Lung microvascular endothelial cell (primary cell): Measurements from ENCODE around the gene KLHL17. TPM values are rescaled to one million over a fixed set of nuclear protein-coding genes. Genes with fewer than 3 reads are reported as not detected.
A peak's percentile ranks its signal among the peaks of the same experiment; 100 is the strongest.
"Not testable (repeated sequence)": the region's sequence is repeated elsewhere in the genome, so short reads cannot be mapped to it uniquely, and the experiment has no call there.

Experiments
- DNase-seq, 2 donors: peaks; one replicate each; pipeline versions ENCODE4 v3.0.0 to v3.0.0-alpha.2; 2010; ENCODE audit warnings: low read depth in 2 of 2
- total RNA-seq: library from RNA; depleted of rRNA; stranded (reverse); fragments of >200 nt; gene quantifications from 2 replicates; pipeline ENCODE4 v1.2.1, GENCODE V29; 2014

Gene KLHL17
- total RNA-seq, 1 donor from 2014 or later, result 3.6 TPM

GRCh38 chr1:998995-999724 is 38.8 kb downstream of the KLHL17 start:
- DNase-seq, result peak; percentile 42 to 65

- DNase-seq, result peak; percentile 94 to 98
Observed at GRCh38 chr1:999725-1000356, 39.5 kb downstream of the KLHL17 start, which contains the start of gene HES4. Gene HES4, minus strand, starts transcription at chr1:1000097. Its CDS starts 124 bp downstream, at chr1:999973.

DNA sequence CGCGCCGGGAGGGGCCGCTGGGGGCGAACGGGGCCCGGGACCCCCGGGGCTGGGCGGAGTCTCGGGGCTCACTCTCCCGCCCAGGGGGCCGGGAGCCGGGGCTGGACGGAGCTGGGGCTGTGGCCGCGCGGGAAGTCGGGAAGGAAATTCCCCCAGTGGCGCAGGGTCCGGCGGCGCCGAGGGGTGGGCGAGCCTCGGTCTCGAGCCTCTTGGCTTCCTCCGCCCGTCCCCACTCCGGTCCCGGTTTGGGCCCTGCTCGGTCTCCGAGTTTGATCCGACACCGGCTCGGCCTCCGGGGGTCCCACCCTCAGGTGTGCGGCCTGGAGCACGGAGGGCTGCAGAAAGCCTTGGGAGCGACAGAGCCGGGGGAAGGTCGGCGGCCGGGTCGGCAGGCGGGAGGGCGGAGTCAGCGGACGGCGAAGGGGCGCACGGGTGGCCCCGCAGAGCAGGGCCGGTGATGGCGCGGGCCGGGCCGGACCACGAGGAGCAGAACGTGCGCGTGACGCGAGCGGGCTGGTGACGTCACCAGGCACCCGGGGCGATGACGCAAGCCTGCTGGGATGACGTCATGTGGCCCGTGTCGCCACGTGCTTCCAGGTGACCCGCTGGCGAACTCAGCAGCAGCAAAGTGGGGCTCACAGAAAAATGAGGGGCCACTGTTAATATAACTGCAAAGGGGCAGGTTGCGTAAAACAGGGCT is 40.1 kb downstream of the KLHL17 start:
- peak; percentile 89 to 96 for DNase-seq

DNA sequence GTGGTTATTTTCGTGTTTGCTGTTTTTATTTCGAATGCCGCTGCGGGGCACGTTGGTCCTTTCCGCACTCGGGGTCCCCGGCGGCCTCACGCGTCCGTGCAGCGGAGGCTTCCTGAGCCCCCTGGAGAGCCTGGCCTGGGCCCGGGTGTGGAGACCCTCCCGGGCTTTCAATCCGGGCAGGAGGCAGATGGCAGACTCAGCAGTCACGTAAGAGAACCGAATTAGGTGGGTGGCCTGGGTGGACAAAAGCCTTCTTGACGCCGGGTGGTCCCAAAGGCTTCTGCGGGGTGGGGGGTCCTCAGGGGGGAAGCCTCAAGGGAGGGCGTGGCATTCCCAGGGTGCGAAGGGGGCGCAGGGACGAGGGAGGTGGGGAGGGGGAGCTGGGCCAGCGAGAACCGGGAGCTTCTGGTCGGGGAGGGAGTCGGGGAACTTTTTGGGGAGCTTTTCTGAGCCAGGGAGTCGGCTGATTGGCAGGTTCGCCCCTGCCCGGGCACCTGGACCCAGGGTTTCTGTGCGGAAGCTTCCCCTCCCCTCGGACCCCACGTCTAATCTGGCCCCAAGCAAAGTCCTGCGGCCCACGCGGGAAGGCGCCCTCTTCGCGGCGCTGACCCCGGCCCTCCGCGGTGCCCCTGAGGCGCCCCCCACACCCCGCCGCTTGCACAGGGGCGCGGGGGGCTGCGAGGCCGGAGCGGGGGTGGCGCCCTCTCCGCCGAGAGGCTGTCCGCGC is 40.8 kb downstream of the KLHL17 start:
- DNase-seq, result no peak

GRCh38 chr1:1003618-1004419 is 43.4 kb downstream of the KLHL17 start:
- no peak for DNase-seq

DNA sequence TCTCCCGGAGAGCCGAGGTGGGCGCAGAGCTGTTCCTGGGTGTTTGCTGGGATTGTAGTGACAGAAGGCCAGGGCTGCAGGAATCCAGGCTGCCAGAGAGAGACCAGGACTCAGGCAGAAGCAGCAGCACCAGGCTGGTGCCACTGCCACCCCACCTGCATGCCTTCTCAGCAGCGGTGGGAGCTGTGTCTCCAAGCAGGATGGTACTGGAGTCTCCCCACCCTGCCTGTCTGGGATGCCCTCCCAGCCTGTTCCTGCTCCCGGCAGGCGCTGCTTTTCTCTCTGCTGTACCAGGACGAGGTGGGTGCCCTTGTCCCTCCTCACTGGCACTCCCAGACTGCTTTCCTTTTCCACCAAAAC is 44.0 kb downstream of the KLHL17 start:
- DNase-seq, result no peak

DNA sequence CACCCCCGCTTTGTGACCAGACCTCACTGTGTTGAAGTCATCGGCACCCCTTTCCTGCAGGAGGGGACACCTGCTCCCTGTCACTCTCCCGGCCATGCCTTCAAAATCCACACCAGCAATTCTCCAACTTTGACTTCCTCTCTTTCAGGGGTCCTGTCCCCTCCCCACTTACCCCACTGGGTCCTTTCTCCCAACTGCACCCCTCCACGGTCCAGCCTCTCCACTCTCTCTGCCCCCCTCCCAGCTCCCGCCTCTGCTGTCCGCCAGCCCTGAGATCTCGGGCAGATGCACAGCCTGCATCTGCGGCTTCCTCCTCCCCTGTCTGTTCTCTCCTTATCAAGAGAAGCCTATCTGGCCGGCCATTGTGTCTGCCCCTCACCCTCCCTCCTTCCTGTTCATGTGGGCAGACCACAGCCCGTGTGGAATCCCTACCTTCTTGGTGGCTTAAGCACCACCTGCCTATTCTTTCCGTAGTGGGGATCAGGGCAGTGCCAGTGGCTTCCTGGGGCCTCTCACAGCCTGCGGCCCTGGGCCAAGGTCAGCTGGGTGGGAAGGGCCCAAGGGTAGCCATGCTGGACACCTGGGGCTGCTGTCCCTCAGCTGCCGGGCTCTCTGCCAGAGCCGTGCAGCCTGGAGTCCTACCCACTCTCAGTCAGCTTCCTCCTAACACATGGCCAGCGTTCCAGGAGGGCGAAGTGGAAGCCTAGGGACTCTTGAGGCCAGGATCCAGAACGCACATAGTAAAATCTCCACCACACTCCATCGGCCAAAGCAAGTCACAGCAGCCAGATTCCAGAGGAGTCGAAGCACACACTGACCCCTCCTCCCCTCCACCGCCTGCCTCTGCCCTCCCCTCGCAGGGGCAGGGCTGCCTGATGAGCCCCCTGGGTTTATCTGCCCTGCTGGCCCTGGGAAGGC is 44.7 kb downstream of the KLHL17 start:
- DNase-seq, result peak; percentile 63 to 68

DNA sequence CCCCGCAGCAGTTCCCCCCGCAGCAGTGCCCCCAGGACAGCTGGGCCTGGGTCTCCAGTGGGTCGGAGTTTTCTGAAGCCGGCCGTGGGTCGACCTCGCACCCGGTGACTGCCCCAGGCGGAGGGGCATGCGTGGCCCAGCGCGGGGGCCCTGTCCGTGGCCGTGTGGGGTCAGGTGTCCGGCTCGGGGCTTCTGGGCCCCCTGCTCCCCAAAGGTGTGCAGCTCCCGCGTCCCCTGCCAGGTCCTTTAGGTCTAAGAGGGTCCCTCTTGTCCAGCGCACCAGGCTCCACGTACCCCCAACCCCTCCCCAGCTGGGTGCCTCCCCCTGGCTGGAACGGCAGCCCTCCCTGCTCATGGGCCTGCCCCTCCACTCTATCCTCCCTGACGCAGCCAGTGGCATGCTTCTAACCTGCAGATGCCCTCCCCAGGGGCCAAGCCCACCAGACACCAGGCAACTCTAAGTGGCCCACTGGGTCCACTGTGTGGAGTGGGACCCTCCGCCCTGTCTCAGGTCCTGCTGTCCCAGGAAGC is 45.5 kb downstream of the KLHL17 start:
- DNase-seq, result no peak

DNA sequence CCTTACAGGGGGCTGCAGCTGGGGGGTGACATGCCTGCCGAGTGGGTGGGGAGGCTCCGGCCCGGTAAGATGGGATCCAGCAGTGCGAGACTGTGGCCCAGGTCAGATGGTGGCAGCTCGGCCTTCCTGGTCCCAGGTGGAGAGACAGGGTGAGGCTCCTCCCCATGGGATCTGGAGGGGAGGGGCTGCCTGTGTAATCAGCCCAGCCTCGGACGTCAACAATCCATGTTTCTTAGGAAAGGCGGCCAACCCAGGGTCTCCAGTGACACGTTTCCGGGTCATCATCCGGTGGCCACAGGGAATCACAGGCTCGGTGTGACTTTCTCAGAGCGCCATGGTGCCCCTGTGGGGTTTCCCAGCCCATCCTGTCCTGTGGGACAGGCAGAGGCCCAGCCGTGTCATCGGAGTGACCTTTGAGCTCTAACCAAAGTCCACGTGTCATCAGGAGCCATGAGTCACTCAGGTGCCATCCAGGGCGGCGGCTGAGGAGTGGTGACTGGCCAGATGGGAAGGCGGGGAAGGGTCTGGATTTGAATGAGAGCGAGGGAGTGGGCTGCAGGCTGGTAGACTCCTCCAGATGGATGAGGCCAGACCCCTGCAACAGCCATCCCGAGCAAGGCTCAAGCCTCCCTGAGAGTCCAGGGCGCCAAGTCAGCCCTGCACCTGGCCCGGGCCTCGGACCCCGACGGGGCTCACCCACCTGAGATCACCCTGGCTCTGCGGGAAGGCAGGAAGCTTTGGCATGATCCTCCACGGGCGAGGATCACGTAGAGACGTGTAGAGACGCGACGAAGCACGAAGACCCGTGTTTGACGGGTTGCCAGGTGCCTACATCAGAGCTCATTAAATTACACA is 46.1 kb downstream of the KLHL17 start:
- peak in 1 of 2 donors; percentile 58 for DNase-seq

DNA sequence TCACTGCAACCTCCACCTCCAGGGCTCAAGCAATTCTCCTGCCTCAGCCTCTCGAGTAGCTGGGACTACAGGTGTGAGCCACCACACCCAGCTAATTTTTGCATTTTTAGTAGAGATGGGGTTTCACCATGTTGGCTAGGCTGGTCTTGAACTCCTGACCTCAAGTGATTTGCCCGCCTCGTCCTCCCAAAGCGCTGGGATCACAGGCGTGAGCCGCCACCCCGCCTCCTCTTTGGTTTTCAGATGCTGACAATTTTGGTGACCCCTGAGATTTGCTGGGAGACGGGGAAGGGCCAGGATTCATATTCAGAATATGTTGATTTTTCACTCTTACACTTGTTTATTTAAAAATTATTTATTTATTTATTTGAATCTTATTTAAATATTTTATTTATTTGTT is 49.7 kb downstream of the KLHL17 start:
- DNase-seq, result not testable (repeated sequence)

DNA sequence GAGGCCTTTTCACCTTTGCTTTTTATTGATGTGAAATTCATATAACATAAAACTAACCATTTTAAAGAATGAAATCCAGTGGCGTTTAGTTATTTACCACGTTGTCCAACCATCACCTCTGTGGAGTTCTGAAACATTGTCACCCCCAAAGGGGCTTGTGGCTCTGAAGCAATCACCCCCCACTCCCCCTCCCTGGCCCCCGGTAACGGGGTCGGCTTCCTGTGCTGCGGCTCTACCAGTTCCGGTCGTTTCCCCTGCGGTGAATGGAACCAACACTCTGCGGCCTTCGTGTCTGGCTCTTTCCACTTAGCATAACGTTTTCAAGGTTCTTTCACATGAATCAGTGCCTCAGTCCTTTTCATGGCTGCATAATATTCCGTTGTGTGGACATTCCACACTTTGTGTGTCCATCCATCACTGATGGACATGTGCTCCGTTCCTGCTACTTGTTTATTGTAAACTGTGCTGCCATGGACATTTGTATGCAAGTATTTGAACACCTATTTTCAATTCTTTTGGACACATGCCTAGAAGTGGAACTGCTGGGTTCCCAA is 51.1 kb downstream of the KLHL17 start:
- no peak for DNase-seq

DNA sequence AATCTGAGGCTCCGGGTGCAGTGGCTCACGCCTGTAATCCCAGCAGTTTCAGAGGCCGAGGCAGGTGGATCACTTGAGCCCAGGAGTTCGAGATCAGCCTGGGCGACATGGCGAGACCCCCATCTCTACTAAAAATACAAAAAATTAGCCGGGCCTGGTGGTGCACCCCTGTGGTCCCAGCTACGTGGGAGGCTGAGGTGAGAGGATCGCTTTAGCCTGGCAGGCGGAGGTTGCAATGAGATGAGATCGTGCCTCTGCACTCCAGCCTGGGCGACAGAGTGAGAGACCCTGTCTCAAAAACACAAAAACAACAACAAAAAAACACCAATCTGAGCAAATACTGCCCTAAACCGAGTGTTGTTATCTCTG is 52.3 kb downstream of the KLHL17 start:
- DNase-seq, result not testable (repeated sequence)

DNA sequence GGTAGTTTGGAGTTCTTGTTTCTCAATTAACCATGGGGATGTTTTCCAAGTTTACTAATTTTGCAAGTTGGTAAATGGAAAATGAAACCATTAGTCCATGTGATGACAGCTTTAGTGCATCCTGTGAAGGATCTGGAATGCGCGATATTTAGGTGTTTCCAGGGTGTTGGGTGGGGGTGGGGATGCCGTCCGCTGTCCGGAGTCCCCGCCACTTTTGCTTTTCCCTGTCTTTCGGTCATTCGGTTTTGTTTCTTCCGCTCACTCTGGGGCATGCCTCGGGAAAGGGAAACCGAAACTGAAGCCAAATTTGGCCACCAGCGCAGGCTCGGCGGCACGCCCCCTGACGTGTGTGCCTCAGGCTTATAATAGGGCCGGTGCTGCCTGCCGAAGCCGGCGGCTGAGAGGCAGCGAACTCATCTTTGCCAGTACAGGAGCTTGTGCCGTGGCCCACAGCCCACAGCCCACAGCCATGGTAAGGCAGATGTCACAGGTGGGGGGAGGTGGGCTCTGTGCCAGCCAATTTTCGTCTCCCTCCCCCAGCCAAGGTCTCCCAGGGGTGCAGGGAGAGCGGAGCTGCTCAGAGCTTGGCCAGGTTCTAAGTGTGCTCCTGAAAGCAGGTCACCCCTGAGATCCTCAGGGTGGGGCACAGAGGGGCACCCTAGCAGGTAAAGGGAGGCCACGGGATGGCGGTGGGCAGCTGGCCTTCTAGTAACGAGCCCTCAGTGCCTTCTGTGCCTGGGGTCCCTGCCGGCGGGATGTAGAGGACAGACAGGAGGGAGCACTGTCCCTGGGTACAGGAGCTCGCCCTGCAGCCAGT is 52.9 kb downstream of the KLHL17 start, which contains the start of gene ISG15:
TSS of gene ISG15 (plus strand) at position 393 of the 817 bp plus-strand sequence. CDS start at position 470, 77 bp downstream.
- peak; percentile 91 to 96 for DNase-seq

- DNase-seq, result peak in 1 of 2 donors; percentile 54
Observed at GRCh38 chr1:1013922-1014648, 53.7 kb downstream of the KLHL17 start.

GRCh38 chr1:1014799-1015681 is 54.7 kb downstream of the KLHL17 start:
- peak; percentile 41 to 47 for DNase-seq
